GM19035 (cell line): ENCODE measurements around the gene TMEM273.
"Not testable (repeated sequence)": the region's sequence is repeated elsewhere in the genome, so short reads cannot be mapped to it uniquely, and the experiment has no call there.

Experiments
- ATAC-seq: cut with Tn5 transposase; IDR thresholded peaks from one replicate; pipeline ENCODE4 v1.9.1; 2021; ENCODE audit not compliant: unreplicated experiment

The TMEM273 gene

DNA sequence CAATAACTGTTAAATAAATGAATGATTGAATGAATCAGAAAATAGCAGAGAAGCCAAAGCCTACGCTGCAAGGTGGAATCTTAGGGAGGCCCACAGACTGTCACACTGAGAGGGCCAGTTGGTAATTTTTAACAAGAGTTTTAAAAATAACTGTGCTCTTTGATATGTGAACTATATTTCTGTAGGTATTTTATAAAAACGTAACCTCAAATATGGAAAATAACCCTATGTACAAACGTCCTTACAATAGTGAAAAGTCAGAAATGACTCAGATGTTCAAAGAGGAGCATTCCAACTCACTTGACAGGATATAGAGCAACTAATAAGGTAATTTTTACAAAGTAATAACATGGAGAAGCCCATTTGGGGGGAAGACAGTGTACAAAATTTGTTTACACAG lies 18.9 kb upstream of the TMEM273 start:
- no peak for ATAC-seq

DNA sequence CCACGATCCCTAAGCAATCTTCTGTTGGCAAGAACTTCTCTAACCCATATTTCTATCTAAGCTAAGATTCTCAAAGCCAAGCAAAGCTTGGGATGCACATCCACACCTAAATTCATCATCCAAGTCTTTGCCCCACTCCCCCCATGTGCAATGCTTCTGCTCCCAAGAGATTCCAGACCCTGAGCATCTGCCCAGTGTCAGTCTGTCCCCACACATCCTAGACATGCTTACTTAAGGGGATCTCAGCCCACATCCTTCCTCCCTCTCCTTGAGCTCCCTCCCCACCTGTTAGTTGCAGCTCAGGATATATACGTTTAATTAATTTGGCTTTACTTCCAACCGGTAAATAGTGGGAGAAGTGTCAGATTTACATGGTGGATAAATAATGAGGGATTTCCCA lies 17.0 kb upstream of the TMEM273 start:
- no peak for ATAC-seq

DNA sequence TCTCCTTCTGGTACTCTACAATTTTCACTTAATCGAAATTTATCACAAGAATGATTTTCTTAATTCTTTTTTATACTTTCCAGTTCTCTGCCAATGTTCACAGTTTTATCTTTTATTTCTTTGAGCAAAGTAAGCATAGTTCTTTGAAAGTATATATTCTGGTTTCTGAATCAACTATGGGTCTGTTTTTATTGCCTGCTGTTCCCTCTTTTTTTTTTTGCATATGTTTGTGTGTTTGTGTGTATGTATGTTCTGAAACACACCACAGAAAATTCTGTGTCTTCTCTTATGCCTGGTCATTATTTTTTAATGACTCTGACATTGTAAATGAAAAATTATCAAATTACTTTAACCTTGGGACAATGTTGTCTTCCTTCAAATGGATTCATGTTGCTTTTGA lies 15.9 kb upstream of the TMEM273 start:
- no peak for ATAC-seq

DNA sequence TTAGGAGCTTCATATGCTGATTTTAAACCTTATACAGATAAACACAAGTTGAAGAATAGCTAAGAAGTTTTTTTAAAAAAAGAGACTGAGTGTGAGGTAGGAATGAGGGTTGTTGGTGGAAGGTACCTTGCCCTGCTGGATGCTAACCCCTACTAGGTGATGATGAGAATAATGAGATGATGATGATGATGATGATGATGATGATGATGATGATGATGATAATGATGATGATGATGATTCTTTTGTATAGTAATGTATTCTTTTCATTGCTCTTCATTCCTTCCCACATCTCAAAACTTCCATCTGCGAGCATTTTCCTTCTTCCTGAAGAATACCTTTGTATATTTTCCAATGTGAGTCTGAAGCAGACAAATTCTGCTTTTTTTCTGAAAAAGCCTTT lies 14.1 kb upstream of the TMEM273 start:
- no peak for ATAC-seq

DNA sequence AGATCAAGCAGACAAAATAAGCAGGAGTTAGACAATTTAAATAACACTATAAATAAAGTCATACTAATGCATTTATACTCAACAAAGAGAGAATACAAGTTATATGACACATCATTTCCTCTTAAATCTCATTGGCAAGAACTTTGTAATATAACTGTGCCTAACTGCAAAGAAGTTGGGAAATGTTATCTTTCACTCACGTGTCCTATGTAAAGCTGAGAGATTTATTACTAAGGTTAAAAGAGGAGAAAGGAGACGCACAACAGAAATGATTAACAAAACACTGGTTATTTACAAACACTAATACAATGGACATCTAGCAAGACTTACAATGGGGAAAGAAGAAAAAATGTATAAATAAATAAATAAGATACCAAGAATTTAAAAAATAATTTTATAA lies 12.7 kb upstream of the TMEM273 start:
- ATAC-seq: no peak

DNA sequence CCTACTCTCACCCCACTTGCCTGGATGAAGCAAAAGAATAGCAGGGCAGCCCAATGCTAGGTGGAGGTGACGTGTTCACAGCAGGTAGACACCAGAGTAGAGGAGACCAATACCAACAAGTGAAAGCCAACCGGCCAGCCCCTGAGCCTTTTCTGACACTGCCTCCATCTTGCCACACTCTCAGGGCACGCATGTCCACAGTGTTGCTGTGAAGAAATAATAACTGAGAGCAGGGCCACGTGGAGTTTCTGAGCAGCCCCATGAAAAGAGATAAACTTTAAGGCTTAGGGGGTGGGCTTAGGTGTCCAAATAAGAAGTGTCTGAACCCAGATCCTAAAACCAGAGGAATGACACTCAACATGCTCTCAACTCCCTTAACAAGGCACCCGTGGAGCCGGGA lies 9.0 kb upstream of the TMEM273 start:
- ATAC-seq: no peak

DNA sequence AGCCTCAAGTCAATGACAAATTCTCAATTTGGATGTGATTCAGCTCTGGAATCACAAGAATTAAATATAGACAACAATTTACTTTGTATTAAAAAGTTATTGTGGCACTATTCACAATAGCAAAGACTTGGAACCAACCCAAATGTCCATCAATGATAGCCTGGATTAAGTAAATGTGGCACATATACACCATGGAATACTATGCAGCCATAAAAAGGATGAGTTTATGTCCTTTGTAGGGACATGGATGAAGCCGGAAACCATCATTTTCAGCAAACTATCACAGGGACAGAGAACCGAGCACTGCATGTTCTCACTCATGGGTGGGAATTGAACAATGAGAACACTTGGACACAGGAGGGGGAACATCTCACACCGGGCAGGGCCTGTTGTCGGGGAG lies 7.7 kb upstream of the TMEM273 start:
- not testable (repeated sequence) for ATAC-seq

DNA sequence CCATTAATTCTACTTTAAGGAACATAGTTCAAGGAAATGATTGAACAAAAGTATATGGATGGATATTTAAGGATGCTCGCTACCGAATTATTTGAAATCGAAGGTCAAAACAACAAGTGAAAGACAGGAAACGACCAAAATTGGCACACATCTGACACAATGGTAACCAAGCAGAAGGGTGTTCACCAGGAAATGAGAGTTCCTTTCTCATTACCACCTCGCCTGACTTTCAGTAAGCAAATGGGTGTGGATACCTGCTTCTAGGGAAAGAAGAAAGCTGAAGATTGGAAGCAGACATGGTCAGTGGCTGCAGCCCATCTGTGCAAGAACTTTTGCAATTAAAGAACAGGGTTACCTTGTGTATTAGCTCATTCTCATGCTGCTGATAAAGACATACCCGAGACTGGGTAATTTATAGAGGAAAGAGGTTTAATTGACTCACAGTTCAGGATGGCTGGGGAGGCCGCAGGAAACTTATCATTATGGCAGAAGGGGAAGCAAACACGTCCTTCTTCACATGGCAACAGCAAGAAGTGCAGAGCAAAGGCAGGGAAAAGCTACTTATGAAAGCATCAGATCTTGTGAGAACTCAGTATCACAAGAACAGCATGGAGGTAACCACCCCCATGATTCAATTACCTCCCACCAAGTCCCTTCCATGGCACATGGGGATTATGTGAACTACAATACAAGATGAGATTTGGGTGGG lies 6.2 kb upstream of the TMEM273 start:
- ATAC-seq: no peak

DNA sequence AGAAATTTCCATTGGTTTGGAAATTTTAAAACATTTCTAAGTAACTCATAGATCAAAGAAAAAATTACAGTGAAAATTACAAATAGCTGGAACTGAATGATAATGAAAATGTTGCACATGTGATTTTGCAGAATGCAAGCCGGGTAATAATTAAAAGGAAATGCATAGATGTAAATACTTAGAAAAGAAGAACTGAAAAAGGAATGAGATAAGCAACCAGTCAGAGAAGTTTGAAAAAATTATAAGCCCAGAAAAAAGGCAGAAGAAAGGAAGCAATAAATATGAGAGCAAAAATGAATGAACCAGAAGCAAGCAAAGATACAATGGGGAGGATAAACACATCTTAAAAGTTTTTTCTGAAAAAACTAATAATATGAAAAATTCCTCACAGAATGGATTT lies 3.2 kb upstream of the TMEM273 start:
- no peak for ATAC-seq

DNA sequence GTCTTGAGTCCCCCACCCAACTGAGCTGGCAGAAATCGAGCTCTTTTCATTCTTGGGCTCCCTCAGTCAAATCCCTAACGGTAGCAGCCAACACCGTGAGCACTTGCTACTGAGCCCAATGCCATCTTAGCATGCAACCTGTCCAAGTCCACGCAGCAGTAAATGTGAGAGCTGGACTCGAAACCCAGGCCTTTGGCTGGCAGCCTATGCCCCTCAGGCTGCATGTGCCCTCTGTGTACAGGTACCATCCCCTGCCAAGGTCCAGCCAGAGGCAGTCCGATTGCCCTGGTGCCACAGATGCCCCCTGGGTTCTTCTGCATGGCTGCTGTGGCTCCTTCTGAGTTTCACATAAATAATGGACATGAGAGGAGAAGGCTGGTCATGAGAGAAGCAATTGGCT lies 1.2 kb upstream of the TMEM273 start:
- no peak for ATAC-seq

DNA sequence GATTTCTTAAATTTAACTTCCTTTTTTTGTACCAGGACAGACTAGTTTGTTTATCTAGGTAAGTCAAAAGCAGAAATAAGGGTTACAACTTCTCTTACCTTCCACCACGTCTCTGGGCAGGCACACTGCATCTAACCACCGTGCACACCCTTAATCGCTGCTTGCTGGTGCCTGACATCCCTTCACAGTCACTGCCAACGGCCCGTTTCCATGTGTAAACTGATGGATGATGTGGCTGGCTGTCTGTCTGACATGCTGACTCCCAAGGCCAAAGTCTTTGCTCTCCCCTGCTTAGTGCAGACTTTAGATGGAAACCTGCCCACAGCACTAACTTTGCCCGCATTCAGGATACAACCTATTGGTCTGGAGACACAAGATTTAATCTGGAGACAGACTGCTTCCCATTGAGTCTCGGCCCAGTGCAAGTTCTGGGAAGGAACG lies 1.1 kb downstream of the TMEM273 start:
- ATAC-seq: no peak

DNA sequence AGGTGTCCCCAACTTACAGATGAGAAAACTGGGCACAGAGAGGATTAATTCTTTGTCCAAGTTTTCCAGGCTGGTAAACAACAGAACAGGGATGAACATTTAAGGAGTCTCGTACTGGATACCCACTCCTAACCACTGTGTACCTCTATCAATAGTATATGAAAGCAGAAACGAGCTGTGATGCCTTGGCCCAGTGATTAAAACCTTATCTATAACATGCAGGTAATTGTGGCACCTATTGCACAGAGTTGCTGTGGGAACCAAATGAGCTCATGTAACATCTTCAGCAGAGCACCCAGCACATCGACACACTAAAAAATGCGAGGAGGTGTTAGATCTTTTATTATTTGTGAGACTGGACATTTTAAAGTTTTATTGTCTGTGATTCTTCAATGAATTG lies 1.6 kb downstream of the TMEM273 start:
- ATAC-seq: no peak

DNA sequence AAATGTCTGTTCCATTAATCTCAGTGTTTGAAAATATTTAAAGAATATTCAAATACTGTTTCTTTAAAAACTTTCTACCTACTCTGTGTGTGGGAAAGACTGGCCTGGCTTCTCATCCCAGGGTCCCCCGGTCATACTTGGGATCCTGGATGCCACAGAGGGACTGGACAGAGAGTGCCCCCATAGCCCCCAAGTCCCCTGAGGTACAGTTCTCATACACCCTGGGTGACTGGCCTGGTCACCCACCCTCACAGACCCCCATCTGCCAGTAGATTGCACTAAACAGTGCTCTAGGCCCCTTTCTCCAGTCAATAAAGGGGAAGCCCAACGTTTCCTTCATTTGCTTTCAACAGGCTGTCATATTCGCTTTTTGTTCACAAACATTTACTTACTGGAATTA lies 3.0 kb downstream of the TMEM273 start:
- ATAC-seq: no peak

DNA sequence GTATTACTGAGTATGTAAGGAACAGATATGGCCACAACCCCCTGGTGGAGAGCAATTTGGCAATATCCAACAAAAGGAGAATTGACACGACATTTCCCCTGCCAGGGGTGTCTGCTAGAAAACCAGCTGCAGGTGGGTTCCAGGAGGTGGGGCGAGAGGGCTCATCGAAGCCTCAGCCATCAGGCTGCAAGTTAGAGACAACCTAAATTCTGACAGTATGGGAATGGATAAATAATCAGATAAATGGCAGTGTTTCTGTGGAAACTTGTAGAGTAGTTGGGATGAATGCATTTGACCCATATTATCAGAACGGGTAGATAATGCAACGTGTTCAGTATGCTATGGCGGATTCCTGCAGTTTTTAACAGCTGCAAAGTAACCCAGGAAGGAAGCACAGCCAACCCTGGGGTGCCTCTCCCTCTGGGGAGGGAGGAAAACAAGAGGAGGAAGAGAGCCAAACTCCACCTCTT lies 3.5 kb downstream of the TMEM273 start:
- ATAC-seq: no peak

DNA sequence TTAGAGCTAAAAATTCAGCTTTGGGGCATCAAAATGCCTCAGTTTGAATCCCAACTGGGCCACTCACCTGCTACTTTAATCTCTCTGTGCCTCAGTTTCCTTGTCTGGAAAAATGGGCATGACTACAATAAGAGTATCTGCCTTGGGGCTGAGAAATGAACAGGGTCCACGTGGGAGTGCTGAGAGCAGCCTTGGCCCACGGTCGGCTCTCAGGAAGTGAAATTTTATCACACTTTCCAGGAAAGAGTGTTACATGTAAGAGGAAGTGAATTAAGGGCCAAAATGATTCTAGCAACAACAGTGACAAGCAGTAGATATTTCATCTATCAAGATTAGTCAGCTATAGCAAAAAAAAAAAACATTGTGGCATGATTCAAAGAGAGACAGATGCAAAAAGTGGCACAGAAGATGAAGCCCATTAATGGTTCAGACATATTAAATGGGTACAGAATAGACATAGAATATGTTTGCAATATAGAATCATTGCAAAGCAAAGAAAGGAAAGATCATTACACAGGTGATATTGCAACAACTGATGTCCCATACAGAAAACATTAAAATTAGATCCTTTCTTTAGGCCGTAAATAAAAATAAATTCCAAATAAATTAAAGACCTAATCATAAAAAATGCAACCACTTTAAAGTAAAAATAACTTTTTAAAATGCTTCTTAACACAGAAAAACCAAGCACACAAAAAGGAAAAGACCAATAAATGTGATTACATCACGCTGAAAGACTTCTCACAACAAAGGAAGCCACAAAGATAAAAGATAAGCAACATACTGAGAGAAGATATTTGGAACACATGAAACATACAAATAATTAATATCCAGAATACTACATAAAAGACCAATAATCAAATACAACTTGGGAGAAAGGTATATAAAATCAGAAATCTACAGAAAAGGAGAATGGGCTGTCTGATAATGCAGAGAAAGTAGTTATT lies 4.3 kb downstream of the TMEM273 start:
- ATAC-seq: no peak

DNA sequence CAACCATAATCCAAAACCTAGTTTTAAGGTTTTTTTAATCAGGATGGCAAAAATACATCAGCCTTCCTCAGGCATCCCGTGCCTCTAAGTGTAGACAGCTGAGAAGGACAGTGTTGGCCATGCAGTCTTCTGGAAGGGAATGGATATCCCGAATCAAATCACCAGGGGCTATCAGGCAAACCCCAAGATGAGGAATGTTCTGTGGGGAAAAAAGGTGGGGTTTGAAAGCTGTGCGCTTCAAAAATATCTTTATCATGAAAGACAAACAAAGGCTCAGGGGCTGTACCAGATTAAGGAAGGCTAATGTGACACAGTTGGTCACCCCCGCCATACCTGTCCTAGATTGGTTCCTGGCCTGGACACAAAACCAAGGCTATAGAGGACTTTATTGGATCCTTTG lies 5.4 kb downstream of the TMEM273 start:
- ATAC-seq: no peak

DNA sequence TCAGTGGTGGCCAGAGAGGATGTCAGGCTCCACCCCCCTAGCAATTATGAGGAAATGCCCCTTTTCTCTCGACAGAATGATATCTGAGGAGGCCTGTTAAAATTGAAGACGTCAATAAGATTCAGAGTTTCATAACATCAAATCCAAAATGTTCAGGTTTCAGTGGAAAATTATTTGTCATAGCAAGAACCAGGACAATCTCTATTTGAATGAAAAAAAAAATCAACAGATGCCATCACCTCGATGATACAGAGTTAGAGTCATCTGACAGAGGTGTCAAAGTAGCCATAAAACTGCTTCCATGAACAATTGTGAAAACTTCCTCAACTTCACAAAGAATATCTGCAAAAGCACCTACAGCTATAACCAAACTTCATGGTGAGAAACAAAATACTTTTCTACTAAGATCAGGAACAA lies 7.7 kb downstream of the TMEM273 start:
- ATAC-seq: no peak

DNA sequence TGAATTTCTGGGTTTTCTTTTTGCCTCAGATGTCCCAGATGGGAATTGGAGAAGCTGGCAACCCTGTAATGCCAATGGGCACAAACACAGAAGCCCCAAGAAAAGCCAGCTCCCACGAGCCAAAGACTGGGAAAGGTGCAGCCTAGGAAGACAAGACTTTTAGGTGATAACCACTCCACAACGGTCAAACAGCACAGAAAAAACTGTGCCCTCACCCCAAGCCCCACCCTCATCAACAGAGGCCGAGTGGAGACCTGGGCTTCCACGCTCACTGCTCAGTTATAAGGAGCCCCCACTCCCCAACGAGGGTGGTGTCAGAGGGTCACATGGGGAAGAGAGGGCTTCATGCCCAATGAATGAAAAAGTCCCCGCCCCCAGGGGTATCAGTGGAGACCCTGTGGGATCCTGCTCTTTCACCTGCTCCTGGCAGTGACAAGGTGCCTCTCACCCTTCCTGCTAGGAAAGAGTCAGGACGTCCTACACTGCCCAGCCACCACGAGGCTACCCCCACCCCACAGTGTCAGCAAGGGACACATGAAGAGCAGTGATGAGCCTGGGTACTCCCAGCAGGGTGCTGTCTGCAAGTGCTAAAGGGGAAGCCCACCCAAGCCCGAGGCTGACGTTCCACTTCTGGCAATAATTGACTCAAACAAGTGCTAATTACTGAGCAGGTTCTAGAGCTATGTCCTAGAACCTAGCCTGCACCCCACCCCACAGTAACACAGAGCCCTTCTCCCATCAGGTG lies 8.3 kb downstream of the TMEM273 start:
- ATAC-seq: no peak

DNA sequence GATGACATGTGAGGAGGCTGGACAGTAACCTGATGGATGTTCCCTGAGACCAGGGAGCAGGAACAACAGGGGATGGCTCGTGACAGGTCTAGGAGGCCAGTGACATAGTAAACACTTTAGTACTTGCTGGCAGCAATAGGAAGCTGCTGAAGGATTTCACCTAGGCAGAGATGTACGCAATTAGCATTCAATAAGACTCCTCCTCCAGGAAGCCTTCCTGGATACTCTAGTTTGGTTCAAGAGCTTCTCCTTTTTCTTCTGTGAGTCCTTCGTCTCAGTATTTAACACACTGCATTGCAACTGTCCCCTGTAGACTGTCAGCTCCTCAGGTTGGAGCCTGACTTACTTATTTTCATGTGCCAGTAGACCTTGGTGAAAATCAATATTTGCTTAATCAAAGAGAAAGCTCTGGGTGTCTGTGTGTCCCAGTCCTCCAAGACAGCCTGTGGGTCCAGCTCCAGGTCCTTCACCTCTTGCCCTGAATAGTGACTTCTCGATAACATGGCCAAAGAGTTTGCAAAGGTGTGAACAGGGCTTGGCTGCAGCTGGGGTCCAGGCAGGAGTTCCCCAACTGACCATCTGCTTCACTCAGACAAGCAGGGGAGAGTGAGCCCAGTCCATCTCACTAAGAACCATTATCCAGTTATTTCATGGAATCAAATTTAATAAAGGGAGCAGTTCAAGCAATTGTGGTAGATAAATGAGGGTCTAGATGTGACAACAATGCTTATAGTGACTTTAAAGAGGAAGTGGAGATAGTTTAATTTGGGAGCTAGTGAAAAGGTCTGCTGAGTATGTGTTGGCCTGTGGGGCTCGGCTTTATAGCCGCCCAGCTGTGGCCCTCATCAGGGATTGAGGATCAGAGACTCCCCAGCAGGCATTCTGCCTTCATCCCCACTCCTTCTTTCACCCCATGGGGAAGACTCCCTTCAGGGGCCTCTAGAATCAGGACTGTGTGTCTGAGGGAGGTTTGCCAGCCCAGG lies 9.4 kb downstream of the TMEM273 start:
- ATAC-seq: no peak
